ENCODE measurements around the gene TP53RK.
A peak's percentile ranks its signal among the peaks of the same experiment; 100 is the strongest.
"Not testable (repeated sequence)": the region's sequence is repeated elsewhere in the genome, so short reads cannot be mapped to it uniquely, and the experiment has no call there.

Gene TP53RK

DNA sequence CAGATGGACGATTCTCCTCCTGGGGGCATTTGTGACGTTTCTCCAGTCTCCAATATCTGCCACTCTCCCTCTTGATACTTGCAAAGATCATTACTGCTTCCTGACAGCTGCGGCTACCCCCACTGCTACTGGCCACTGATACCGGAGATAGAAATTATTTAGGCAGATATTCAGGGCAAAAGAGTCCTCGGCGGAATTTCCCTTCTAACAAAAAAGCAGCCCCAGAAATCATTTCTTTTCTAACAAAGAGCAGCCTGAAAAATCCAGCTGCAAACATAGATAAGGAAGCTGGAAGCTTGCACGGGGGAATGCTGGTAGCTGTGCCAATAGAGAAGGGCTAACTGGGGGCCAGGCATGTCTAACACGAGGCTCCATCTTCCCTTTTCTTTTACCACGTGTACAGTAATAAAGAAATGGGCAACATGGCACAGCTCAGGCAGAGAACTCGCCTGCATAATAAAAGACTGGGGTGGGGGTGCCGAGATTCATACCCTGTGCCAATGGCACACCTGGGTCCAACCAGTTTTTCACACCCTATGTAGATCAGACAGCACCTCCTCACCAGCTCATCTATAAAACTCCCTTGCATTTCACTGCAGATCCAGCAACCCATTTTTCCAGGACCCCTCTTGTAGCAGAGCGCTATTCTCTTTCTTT lies 6.1 kb downstream of the TP53RK start:
- no peak for DNase-seq
- ATAC-seq = no peak

GRCh38 chr20:46682063-46682821 lies 7.0 kb downstream of the TP53RK start:
- no peak for ATAC-seq
- no peak for DNase-seq

DNA sequence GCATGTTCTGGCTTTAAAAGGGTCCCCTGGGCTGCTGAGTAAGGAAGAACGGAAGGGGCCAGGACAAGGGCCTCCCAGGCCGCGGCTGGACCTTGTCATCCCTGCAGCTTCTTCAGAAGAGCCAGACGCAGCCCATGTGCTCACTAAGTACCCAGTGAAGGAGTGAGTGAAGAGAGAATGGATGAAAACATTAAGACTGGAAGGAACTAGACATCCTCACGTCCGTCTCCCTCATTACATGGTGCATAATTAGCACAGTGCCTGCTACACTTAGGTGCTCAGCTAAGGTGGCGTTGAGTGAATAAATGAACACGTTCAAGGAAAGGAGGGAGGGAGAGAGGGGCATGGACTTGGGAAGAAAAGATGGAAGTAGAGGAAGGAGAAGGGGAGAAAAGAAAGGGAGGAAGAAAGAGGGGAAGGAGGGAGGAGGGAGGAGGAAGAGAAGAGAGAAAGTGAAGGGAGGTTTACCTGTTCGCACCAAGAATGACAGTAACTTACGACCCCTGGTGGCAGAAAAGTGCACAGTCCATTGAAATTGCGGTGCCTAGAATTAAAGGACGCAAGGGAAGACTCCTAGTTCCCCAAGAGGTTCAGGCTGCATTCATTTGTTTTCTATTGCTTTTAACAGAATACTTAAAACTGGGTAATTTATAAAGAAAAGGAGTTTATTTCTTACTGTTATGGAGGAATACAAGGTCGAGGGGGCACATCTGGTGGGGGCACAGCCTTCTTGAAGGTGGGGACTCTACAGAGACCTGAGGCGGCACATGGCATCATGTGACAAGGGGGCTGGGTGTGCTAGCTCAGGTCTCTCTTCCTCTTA lies 8.0 kb downstream of the TP53RK start:
- ATAC-seq (peak; percentile 67), DNase-seq (peak; percentile 78)

- no peak for DNase-seq
- ATAC-seq = peak; percentile 33
Measured at GRCh38 chr20:46680684-46681031, 8.6 kb downstream of the TP53RK start.

DNA sequence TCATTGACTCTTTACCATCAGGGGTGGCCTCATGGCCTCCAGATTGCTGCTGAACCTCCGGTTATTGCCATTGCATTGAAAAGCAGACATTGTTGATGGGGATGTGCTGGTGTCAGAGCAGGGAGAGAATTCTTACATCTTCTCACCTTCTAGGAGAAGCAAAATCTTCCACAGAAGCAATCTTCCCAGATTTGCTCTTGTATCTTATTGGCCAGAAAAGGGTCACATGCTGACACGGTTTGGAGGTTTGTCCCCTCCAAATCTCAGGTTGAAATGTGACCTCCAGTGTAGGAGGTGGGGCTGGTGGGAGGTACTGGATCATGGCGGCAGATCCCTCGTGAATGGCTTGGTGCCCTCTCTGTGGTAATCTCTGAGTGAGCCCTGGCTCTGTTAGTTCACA lies 10.7 kb downstream of the TP53RK start:
- DNase-seq (no peak), ATAC-seq (no peak)

DNA sequence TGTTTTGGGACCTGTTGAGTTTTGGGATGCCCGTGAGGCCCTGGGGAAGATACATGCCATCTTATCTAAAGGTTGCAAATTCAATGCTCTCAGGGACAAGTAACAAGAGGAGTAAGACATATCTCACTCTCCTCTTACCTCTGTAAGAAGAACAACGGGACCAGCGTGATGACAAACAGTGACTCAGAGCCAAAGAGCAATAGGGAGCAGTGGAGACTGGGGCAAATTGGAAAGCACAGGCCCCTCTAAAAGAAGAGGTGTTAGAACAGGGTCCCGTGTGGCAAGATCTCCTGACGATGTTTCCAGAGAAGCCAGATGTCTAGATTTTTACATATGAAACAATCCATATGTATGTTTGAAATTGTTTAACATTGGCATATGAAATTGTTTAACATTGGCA lies 11.6 kb downstream of the TP53RK start:
- no peak for ATAC-seq
- no peak for DNase-seq

DNA sequence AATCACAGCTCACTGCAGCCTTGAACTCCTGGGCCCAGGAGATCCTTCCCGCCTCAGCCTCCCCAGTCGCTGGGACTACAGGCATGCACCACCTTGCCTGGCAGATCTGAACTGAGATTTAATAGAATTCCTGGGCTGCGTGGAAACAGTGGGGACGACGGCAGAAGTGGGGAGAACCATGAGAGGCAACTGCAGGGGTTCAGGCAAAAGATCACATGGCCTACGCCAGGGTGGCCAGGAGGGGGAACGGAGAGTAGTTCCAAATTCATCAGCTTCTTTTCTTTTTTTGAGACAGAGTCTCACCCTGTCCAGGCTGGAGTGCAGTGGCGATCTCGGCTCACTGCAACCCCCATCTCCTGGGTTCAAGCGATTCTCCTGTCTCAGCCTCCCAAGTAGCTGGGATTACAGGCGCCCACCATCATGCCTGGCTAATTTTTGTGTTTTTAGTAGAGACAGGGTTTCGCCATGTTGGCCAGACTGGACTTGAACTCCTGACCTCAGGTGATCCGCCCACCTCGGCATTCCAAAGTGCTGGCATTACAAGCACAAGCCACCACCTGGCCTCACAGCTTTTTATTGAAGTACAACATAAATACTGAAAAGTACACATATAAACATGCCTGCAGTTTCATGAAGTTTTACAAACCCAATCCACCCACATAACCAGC lies 12.5 kb downstream of the TP53RK start:
- not testable (repeated sequence) for ATAC-seq, DNase-seq

DNA sequence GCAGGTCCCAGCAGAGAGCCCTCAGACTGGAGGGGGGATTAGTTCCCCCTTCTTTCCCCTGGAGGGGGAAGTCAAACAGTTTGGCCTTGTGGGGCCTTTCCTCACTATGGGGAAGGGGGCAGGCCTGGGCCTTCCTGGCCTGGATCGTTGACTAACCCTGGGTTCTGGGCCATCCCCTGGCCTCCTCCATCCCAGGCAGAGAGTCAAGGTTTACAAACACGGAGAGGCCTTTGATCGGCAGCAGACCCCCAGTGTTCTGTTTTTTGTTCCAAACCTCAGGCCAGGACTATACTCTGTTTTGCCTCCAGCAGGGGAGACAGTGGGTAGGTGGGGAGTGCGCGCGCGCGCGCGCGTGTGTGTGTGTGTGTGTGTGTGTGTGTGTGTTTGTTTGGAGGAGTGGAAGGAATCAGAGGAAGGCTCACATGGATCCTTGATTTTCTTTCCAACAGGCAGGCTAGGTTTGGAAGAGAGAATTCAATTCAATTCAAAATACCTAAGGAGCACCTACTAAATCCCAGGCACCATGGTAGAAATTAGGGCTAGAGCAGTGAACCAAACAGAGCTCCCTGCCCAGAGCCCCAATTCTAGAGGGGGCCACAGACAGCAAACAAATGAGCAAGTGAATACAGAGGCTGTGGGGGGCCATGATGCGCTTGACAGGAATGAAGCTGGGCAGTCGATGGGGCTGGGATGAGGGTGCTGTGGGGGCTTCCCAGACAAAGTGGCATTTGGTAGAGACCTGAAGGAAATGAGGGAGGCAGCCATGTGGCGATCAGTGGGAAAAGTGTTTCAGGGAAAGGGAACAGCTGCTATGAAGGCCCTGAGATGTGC lies 14.8 kb downstream of the TP53RK start:
- DNase-seq = no peak
- no peak for ATAC-seq

DNA sequence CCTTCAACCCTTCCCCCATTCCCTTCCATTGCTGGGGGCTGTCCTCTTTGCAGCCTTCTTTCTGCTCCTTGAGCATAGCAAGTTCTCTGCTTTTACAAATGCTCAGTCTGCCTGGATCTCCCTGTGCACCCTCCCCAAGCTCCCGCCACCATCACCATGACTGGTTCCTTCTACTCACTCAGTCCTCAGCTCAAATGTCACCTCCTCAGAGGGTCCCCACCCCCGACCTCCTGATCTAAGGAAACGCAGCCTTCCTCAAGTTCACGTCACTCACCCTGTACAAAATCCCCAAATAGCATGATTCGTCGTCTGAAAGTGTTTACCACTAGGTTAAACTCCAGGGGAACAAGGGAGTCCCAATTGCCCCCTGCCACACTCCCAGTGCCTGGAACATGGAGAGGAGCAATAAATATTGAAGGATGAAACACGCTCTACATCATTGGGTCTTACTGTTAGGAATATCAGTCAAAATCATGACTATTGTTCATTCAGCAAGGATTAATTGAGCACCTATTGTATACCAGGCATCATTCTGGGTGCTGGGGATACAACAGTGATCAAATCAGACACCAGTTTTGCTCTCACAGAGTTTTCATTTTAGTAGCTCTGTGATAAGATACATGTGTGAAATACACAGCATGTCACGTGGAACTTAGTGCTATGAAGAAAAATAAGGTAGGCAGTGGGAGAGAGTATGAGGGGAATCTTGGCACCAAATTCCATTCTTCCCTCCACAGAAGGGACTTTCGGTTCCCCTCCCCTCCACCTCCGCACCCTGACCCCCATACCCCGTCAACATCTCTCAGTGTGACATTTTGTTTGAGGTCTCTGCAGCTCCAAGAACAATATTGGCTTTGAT lies 15.6 kb downstream of the TP53RK start:
- no peak for DNase-seq
- ATAC-seq = no peak

- ATAC-seq (no peak), DNase-seq (no peak)
Measured at GRCh38 chr20:46672543-46673148, 16.6 kb downstream of the TP53RK start.

DNA sequence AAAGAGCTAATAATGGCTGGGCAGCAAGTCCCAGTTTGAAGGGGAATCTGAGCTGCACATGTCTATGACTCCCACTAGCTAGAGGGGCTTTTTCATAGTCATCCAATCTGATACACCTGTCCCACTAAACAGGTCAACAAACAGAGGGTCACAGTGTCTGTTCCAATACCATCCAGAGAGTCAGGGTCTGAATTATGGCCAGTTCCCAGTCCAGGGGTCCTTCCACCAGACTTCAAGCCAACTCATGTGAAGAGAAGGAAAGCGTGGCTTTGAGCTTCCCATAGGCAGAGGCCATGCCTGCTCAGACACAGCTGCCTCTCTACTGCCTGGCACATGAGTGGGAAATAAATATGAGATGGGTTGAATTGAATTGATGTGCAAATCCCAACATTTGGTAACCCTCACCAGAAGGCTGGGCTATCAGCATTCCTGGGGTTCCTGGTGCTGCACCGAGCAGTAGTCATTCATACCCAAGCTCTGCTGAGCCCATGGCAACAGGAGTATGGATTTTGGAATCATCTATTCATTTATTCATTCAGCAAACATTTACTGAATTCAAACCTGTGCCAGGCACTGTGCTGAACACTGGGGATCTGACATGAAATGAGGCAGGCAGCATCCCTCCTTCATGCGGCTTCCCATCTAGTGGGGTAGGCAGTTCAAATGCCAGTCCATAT lies 17.2 kb downstream of the TP53RK start:
- ATAC-seq = no peak
- no peak for DNase-seq

DNA sequence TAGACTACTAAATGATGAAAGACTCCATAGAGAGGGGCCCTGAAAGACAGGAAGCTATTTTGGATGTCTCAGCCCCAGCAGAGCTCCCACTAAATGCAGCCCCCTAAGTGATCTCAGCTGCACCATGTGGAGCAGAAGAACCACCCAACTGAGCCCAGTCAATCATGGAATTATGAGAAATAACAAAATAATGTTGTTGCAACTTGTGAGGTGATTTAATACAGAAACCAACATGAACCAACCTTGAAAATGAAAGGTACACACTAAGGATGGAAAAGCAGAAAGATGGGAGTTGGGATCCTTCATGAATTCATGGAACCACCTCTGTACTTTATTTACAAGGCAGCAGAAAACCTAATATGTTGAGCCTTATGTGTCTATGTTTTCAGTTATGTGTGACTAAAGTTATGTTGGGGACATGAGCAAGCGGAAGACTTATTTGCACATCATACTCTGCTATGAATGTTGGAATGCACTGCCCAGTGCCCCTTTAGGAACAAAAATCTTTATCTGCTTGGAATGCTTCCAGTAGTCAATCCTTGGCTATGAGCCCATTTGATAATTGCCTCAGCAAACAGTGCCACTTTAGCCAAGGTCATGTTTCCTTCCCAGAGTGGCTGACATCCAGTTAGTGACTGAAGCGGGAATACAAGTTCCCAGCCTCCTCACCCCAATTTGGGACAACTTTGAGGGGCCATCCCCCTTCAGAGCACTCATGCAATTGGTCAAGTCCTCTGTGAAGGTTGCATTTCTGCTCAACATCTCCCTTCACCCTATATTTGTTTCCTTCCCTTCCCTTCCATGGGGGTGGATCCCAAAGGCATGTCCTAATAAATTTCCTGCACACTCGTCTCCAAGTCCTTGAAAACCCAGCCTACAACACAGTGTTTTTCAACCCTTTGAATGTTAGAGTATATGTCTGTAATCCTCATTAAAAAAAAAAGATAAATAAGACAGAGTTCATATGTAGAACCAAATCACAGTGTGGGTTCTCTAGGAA lies 18.4 kb downstream of the TP53RK start:
- DNase-seq = no peak
- no peak for ATAC-seq

DNA sequence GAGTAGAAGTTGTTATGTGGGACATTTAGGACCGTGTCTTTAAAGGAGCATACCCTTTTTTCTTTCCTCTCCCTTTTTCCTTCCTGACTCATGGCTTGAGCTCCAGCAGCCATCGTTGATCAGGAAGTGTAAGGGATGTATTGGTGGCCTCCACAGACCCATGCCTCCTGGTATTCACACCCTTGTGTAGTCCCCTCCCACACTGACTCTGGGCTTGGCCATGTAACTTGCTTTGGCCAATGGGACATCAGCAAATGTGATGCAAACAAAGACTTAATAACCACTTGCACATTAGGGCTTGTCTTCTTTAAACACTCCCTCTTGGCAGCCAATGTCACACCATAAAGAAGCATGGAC lies 19.0 kb downstream of the TP53RK start:
- ATAC-seq (no peak), DNase-seq (no peak)

DNA sequence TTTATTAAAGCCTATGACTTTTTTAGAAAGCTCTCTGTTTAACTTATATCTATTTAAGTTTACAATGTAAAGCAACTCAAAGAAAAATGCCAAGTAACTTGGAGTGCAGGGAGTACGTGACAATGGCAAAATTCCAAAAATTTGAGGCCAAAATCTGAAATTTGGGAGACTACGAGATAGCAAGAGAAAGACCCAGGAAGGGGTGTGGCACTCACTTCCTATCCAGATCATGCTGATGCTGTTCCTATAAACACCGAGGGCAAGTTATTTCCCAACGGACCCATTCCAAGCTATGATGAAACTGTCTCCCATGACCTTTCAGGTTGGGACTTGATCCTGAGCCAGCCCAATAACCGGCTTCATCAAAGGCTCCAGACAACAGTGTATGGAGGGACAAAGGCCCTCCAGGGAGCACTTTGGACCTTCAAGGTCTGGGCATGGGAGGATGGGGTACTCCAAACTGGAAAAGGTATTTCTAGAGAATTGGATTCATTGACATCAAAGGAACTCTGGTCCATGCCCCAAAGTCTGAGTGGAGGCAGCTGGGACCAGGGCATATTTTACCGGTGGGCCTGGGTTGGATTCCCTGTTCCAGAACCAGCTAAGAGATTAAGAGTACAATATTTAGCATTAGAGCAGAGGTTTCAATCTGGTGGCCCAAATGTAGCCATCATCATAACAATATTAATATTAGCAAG lies 22.3 kb downstream of the TP53RK start:
- ATAC-seq (no peak), DNase-seq (no peak)

DNA sequence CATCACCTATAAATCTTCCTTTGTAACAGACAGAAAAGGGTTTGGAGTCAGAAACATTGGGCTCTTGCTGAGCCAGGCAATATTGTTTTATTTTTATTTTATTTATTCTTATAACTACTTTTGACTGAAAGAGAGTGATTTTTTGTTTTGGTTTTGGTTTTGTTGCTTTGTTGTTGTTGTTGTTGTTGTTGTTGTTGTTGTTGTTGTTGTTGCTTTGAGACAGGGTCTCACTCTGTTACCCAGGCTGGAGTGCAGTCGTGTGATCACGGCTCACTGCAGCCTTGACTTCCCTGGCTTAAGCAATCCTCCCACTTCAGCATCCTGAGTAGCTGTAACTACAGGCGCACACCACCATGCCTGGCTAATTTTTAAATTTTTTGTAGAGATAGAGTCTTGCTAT lies 22.9 kb downstream of the TP53RK start:
- ATAC-seq (no peak), DNase-seq (no peak)

GRCh38 chr20:46665602-46666001 lies 23.6 kb downstream of the TP53RK start:
- DNase-seq (no peak), ATAC-seq (no peak)

DNA sequence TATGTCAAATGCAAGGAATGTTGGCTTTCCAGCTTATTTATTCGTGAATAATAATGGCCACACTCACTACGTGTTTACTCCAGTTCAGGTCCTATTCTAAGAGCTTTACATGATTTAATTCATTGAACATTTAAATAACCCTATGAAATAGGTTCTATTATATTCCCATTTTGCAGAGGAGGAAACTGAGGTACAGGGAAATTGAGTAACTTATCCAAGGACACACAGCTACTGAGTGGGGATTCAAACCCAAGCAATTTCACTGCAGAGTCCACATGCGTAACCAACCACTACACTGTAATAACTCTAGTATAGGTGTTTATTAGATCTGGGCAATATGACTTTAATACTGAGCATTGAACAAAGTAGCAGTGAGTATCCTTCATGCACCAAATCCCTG lies 25.7 kb downstream of the TP53RK start:
- DNase-seq (no peak), ATAC-seq (no peak)

DNA sequence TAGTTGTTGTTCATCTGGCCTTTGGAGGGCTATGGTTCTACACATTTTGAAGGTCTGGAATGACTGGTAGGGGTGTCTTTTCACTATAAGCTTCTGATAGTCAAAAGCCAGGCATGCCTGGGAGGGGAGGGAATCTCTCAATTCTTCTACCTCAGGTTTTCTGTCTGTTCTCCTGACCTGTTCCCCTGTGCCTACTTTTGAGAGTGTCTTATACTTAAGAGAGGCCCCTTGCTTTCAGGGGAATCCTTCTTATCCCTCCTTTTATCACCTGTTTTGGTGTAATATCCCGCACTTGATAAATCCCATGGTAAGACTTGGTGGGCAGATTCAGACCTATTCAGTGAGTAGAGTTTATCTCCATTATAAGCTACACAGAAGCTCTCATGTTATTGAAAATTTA lies 27.6 kb downstream of the TP53RK start:
- no peak for ATAC-seq

More for the DNA sequence above, 27.6 kb downstream of the TP53RK start:
- DNase-seq = no peak
